ENCODE results near the gene TBC1D14. TPM values are rescaled to one million over a fixed set of nuclear protein-coding genes. Genes with fewer than 3 reads are reported as not detected.
A peak's percentile ranks its signal among the peaks of the same experiment; 100 is the strongest.

The TBC1D14 gene
- total and polyA plus RNA-seq, 2 of the 4 experiments (the other 2 are of a cell fraction) = 31.7 to 40.7 TPM

DNA sequence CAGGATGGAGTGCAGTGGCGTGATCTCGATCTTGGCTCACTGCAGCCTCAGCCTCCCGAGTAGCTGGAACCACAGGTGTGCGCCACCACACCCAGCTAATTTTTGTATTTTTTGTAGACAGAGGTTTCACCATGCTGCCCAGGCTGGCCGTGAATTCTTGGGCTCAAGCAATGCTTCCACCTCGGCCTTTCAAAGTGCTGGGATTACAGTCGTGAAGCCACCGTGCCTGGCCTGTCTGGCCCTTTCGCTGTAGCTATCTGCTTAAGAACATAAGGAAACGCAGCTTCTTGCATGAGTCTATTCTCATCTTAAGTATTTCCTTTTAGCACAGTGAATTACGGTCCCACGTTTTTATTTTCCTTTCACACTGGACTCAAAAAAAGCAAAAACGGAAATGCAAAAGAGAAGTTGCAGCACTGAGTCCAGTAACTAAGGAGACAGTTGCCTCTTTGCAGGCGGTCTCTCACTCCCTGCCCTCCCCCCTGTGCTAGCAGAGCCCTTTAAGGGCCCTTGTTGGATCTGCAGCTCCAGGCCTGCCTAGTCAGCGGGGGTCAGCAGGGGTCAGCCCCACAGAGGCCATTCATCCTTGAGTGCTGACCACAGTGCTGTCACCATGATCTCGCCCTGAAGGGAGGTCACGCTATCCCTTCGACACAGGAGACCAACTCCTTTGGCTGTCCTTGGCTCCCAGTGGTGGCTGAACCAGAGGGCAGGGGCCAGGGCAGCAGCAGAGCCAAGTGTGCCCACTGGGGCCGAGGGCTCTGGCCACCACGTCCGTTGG lies 21.8 kb upstream of the TBC1D14 start:
- Histone ChIP-seq H3K18ac (ENCODE audit: low read depth, low read length) (no peak overlapping the region), H3K9me1 (ENCODE audit: insufficient read depth, low read length) (peaks cover 12% of the 10 kb centered on the region), H3K4me1 (ENCODE audit: control insufficient read depth, insufficient read depth, low read length) (peaks cover 20% of the 10 kb centered on the region), H3K14ac (replicated peaks; ENCODE audit: low read depth, low read length) (no peak overlapping the region), H3K4me3 (ENCODE audit: insufficient read depth, low read depth, low read length) (no peak overlapping the region), H2AK9ac (replicated peaks; ENCODE audit: low read depth, low read length, poor library complexity) (no peak overlapping the region), H2BK5ac (ENCODE audit: low read depth, low read length, poor library complexity, severe bottlenecking) (no peak overlapping the region), H2BK15ac (ENCODE audit: low read depth, low read length) (no peak overlapping the region), H3K9me3 (ENCODE audit: control insufficient read depth, insufficient read depth, low read length) (no peaks in the 10 kb centered on the region), H2AFZ (replicated peaks; ENCODE audit: low read length, poor library complexity) (peak overlapping the region; percentile 21), H2AK5ac (ENCODE audit: low read depth, low read length) (no peak overlapping the region), H4K20me1 (ENCODE audit: insufficient read depth, low read length) (no peaks in the 10 kb centered on the region), H4K5ac (ENCODE audit: low read depth, low read length) (no peak overlapping the region), H3K27ac (ENCODE audit: insufficient read depth, low read length) (no peak overlapping the region), H4K91ac (ENCODE audit: insufficient read depth, low read depth, low read length) (no peak overlapping the region), H3K9ac (ENCODE audit: low read depth, low read length) (no peak overlapping the region), H3K27me3 (ENCODE audit: control insufficient read depth, insufficient read depth, low read length) (no peaks in the 10 kb centered on the region), H2BK120ac (ENCODE audit: low read depth, low read length) (no peak overlapping the region), H3K23ac (ENCODE audit: low read depth, low read length) (no peak overlapping the region), H3K36me3 (ENCODE audit: control insufficient read depth, insufficient read depth, low read length) (peaks cover 3% of the 10 kb centered on the region; the same call in 1 of the 2 replicates), H3K79me1 (ENCODE audit: low read depth in 1 of 2, low read length in 2 of 2) (peaks cover 0 to 13% of the 10 kb centered on the region in 2 experiments; a peak in 2 of 4 replicates), H4K8ac (ENCODE audit: low read depth in 2 of 2, low read length in 2 of 2) (no peak overlapping the region), H3K56ac (ENCODE audit: extremely low read depth, insufficient read depth, low read length) (no peak overlapping the region), H2BK20ac (ENCODE audit: low read depth, low read length) (no peak overlapping the region), H3K4ac (ENCODE audit: low read depth, low read length) (no peak overlapping the region), H3K4me2 (ENCODE audit: low read depth, low read length) (no peak overlapping the region)
- ATAC-seq (ENCODE audit: low read depth) = no peak
- intact Hi-C loops (cut with micrococcal nuclease) = no loop called here
- CTCF ChIA-PET = no interaction called here
- POLR2A ChIA-PET (ENCODE audit: unreplicated experiment) = no interaction called here
- 84% methylated on average over 12 of the region's 21 CpGs; no CpG with 5 or more reads in 1 of the 2 experiments for WGBS, 2 experiments (ENCODE audit: extremely low coverage in 2 of 2, insufficient read length in 1 of 2)
- no peak for DNase-seq
- no TSS peak for BruUV-seq (replicated peaks)
- in situ Hi-C loops (cut with MboI; ENCODE audit: low sequenced_read_pairs) = no loop called here
- dilution Hi-C loops (cut with HindIII; ENCODE audit: low sequenced_read_pairs, unreplicated experiment) = no loop called here
- TF ChIP-seq RCOR1 (IDR thresholded peaks at IDR 0.05; ENCODE audit: insufficient replicate concordance, low read length) (no peak), POLR2A (IDR thresholded peaks at IDR 0.05; ENCODE audit: low read depth, low read length) (no peak), NFE2L2 (IDR thresholded peaks at IDR 0.05; ENCODE audit: low read depth, low read length) (no peak), RAD21 (IDR thresholded peaks at IDR 0.05; ENCODE audit: low read length) (no peak), SMC3 (IDR thresholded peaks at IDR 0.05; ENCODE audit: low read depth, low read length) (no peak), MXI1 (IDR thresholded peaks at IDR 0.05; ENCODE audit: borderline replicate concordance, low read depth, low read length) (no peak), RFX5 (IDR thresholded peaks at IDR 0.05; ENCODE audit: low read depth, low read length) (no peak), CEBPB (IDR thresholded peaks at IDR 0.05; ENCODE audit: low read depth, low read length) (no peak), MAFK (IDR thresholded peaks at IDR 0.05; ENCODE audit: low read depth, low read length) (no peak), MAZ (IDR thresholded peaks at IDR 0.05; ENCODE audit: borderline replicate concordance, low read depth, low read length) (no peak), FOS (IDR thresholded peaks at IDR 0.05; ENCODE audit: low read depth, low read length) (no peak), BHLHE40 (IDR thresholded peaks at IDR 0.05; ENCODE audit: low read depth, low read length) (no peak)
- TF ChIP-seq, protein P1, sequence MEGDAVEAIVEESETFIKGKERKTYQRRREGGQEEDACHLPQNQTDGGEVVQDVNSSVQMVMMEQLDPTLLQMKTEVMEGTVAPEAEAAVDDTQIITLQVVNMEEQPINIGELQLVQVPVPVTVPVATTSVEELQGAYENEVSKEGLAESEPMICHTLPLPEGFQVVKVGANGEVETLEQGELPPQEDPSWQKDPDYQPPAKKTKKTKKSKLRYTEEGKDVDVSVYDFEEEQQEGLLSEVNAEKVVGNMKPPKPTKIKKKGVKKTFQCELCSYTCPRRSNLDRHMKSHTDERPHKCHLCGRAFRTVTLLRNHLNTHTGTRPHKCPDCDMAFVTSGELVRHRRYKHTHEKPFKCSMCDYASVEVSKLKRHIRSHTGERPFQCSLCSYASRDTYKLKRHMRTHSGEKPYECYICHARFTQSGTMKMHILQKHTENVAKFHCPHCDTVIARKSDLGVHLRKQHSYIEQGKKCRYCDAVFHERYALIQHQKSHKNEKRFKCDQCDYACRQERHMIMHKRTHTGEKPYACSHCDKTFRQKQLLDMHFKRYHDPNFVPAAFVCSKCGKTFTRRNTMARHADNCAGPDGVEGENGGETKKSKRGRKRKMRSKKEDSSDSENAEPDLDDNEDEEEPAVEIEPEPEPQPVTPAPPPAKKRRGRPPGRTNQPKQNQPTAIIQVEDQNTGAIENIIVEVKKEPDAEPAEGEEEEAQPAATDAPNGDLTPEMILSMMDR (conservative IDR thresholded peaks at IDR 0.05; ENCODE audit: low read depth, low read length) = no peak
- TF ChIP-seq, protein P2, sequence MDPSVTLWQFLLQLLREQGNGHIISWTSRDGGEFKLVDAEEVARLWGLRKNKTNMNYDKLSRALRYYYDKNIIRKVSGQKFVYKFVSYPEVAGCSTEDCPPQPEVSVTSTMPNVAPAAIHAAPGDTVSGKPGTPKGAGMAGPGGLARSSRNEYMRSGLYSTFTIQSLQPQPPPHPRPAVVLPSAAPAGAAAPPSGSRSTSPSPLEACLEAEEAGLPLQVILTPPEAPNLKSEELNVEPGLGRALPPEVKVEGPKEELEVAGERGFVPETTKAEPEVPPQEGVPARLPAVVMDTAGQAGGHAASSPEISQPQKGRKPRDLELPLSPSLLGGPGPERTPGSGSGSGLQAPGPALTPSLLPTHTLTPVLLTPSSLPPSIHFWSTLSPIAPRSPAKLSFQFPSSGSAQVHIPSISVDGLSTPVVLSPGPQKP (IDR thresholded peaks at IDR 0.05; ENCODE audit: borderline replicate concordance, low read depth, low read length) = no peak
- TF ChIP-seq, protein P3, sequence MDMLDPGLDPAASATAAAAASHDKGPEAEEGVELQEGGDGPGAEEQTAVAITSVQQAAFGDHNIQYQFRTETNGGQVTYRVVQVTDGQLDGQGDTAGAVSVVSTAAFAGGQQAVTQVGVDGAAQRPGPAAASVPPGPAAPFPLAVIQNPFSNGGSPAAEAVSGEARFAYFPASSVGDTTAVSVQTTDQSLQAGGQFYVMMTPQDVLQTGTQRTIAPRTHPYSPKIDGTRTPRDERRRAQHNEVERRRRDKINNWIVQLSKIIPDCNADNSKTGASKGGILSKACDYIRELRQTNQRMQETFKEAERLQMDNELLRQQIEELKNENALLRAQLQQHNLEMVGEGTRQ (IDR thresholded peaks at IDR 0.05; ENCODE audit: low read depth, low read length) = no peak
